Breast epithelium (tissue), 3 donors: ENCODE results near the gene STARD8.

Source experiments
- POLR2A ChIP-seq: fragments of 450-650 bp; IDR thresholded peaks from one replicate; pipeline ENCODE4 v1.6.1; 2016; ENCODE audit warnings: antibody characterized with exemption, mild to moderate bottlenecking, moderate library complexity
- TF ChIP-seq, protein P1 (sequence below), 3 donors: fragments of 450-650 bp; IDR thresholded peaks; one replicate each; pipeline ENCODE4 v1.5.1; 2016 to 2017; ENCODE audit warnings: antibody characterized with exemption in 3 of 3, mild to moderate bottlenecking in 3 of 3, moderate library complexity in 3 of 3

DNA sequence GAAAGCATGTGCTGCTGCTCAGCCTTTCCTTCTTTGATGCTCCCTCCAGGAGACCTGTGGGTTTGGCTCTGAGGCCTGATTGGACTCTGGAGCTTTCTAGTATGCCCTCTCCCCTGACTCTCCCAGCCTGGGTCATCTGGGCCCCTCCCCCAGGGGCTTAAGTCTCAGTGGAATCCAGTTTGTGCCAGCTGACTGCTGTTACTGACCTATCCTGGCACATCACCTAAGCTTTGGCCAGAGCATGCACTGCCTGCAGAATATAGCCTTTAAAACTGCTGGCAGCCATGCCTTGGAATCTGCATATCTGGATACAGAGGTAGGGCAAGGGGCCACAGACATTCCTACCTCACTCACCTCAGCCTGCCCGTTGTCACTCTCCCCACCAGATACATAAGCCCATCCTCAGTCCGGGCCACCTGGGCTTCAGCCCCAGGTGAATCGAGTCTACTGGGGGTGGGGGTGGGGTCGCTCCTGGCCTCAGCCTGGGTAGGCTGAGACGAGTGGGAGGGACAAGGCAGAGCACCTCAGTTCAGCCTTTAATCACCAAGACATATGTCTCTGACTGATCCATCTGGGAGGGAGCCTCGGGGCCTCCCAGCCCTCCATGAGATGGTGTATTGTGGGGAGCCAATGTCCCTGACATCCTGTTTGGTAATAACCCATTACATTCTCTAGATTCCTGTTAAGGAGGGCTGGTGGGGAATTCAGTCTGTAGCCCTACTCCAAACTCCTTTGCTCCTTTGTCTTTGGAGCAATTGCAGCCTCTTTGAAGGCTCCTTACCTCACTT, 61.2 kb downstream of the STARD8 start:
- no peak for TF ChIP-seq POLR2A
- TF ChIP-seq, protein P1, sequence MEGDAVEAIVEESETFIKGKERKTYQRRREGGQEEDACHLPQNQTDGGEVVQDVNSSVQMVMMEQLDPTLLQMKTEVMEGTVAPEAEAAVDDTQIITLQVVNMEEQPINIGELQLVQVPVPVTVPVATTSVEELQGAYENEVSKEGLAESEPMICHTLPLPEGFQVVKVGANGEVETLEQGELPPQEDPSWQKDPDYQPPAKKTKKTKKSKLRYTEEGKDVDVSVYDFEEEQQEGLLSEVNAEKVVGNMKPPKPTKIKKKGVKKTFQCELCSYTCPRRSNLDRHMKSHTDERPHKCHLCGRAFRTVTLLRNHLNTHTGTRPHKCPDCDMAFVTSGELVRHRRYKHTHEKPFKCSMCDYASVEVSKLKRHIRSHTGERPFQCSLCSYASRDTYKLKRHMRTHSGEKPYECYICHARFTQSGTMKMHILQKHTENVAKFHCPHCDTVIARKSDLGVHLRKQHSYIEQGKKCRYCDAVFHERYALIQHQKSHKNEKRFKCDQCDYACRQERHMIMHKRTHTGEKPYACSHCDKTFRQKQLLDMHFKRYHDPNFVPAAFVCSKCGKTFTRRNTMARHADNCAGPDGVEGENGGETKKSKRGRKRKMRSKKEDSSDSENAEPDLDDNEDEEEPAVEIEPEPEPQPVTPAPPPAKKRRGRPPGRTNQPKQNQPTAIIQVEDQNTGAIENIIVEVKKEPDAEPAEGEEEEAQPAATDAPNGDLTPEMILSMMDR (IDR thresholded peaks at IDR 0.05): no peak
